ENCODE measurements around the gene STXBP6. TPM values are rescaled to one million over a fixed set of nuclear protein-coding genes. Genes with fewer than 3 reads are reported as not detected.

STXBP6 gene
- total and polyA plus RNA-seq, 2 donors (not counting 3 experiments of a cell fraction or from before 2014, with no cell fraction given), result 0.06 TPM; not detected in 1

DNA sequence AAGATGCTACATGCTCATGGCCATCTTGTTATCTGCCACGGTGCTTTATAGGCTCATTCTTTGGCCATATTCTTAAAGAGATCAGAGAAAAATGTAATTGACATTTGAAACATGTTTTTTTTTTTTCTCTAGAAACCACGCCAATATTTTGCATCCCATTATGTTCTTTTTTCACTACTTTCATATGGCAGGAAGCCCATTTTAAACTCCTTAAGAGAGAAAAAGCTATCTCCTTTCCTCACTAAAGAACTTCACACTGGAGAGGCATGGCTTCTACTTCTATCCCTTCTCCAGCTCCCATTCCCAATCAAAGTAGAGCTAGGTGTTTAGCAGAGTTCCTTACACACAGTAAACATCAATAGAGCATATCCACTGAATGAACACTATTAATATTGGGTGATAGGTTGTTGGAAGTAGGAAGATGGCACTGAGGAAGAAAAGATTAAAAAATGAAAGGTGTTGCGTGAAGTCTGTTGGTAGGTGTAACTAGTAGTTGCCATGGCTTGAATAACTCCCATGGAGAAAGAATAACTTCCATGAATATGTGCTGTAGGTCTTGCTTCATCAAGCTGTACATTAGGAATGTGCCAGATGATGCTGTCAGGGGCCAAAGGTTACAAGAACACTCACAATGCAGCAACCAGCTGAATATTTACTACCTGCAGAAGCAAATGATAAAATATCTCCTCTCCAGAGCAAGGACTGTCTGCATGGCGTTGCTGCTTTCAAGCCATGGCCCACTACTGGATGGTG, 178.8 kb downstream of the STXBP6 start:
- no peaks in the 10 kb centered on the region for H4K20me1 ChIP-seq (replicated peaks; ENCODE audit: control insufficient read depth, extremely low read depth, insufficient read depth, low read length)
- no peaks in the 10 kb centered on the region for H3K27me3 ChIP-seq (ENCODE audit: control insufficient read depth in 2 of 2, insufficient read depth in 2 of 2, low read length in 2 of 2)
- FAIRE-seq (no peak), DNase-seq (ENCODE audit: low read depth, low spot score) (no peak)
- CTCF ChIA-PET, result interaction anchor here (1.0 kb wide), 1 partner anchor 97 kb away, joined by 3 read pairs; no protein-coding TSS in a partner anchor
- no peaks in the 10 kb centered on the region for H3K9me3 ChIP-seq (replicated peaks; ENCODE audit: control insufficient read depth, insufficient read depth, low read length)
- H3K4me1 ChIP-seq (ENCODE audit: control insufficient read depth, extremely low read depth, insufficient read depth, low read length), result no peaks in the 10 kb centered on the region
- no TSS peak for BruUV-seq (replicated peaks)
- no peak overlapping the region for H3K9ac ChIP-seq (replicated peaks; ENCODE audit: extremely low read depth, insufficient read depth, low read length)
- H3K4me3 ChIP-seq (replicated peaks in 1 of 3; ENCODE audit: insufficient read depth in 1 of 3, low read depth in 1 of 3, low read length in 3 of 3), result no peak overlapping the region
- no peak overlapping the region for H2AFZ ChIP-seq (ENCODE audit: low read depth, low read length)
- dilution Hi-C loops (cut with MboI; ENCODE audit: extremely low pct_ligation_motif_present, low sequenced_read_pairs) (no loop called here), intact Hi-C loops (cut with micrococcal nuclease) (no loop called here)
- H3K36me3 ChIP-seq (ENCODE audit: control insufficient read depth in 2 of 2, extremely low read depth in 1 of 2, insufficient read depth in 2 of 2, low read length in 2 of 2), result no peaks in the 10 kb centered on the region
- TF ChIP-seq, protein P1, sequence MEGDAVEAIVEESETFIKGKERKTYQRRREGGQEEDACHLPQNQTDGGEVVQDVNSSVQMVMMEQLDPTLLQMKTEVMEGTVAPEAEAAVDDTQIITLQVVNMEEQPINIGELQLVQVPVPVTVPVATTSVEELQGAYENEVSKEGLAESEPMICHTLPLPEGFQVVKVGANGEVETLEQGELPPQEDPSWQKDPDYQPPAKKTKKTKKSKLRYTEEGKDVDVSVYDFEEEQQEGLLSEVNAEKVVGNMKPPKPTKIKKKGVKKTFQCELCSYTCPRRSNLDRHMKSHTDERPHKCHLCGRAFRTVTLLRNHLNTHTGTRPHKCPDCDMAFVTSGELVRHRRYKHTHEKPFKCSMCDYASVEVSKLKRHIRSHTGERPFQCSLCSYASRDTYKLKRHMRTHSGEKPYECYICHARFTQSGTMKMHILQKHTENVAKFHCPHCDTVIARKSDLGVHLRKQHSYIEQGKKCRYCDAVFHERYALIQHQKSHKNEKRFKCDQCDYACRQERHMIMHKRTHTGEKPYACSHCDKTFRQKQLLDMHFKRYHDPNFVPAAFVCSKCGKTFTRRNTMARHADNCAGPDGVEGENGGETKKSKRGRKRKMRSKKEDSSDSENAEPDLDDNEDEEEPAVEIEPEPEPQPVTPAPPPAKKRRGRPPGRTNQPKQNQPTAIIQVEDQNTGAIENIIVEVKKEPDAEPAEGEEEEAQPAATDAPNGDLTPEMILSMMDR (IDR thresholded peaks at IDR 0.05; ENCODE audit: extremely low read depth in 1 of 2, insufficient read depth in 1 of 2, low read depth in 1 of 2, low read length in 2 of 2), result no peak
- TF ChIP-seq FOS (IDR thresholded peaks at IDR 0.05; ENCODE audit: borderline replicate concordance, insufficient read depth, low read length) (no peak), POLR2AphosphoS5 (IDR thresholded peaks at IDR 0.05; ENCODE audit: insufficient read depth, low read depth, low read length) (no peak), MYC (IDR thresholded peaks at IDR 0.05; ENCODE audit: low read depth, low read length) (no peak)
- TF ChIP-seq, protein P2, sequence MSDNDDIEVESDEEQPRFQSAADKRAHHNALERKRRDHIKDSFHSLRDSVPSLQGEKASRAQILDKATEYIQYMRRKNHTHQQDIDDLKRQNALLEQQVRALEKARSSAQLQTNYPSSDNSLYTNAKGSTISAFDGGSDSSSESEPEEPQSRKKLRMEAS (IDR thresholded peaks at IDR 0.05; ENCODE audit: insufficient read depth, insufficient read length), result no peak
- H3K4me2 ChIP-seq (ENCODE audit: insufficient read depth, low read length), result no peak overlapping the region
- H3K9me1 ChIP-seq (replicated peaks; ENCODE audit: control insufficient read depth, extremely low read depth, insufficient read depth, low read length), result no peaks in the 10 kb centered on the region
- no peaks in the 10 kb centered on the region for H3K79me2 ChIP-seq (ENCODE audit: control insufficient read depth, insufficient read depth, low read length)
- POLR2A ChIA-PET, result no interaction called here
- no peak overlapping the region for H3K27ac ChIP-seq (ENCODE audit: insufficient read depth, low read depth, low read length)

All from endothelial cell of umbilical vein (primary cell).